GM20000 (cell line): ENCODE results near the gene APLNR.
"Not testable (repeated sequence)": the region's sequence is repeated elsewhere in the genome, so short reads cannot be mapped to it uniquely, and the experiment has no call there.

ENCODE experiments used
- DNase-seq: peaks from one replicate; pipeline ENCODE4 v3.0.0; 2012; ENCODE audit warnings: low spot score
- TF ChIP-seq, protein P1 (sequence below): IDR thresholded peaks from 2 replicates; pipeline ENCODE4 v1.5.1; 2012; ENCODE audit warnings: mild to moderate bottlenecking, control low read depth; ENCODE audit errors: extremely low read depth, missing control alignments

APLNR gene

DNA sequence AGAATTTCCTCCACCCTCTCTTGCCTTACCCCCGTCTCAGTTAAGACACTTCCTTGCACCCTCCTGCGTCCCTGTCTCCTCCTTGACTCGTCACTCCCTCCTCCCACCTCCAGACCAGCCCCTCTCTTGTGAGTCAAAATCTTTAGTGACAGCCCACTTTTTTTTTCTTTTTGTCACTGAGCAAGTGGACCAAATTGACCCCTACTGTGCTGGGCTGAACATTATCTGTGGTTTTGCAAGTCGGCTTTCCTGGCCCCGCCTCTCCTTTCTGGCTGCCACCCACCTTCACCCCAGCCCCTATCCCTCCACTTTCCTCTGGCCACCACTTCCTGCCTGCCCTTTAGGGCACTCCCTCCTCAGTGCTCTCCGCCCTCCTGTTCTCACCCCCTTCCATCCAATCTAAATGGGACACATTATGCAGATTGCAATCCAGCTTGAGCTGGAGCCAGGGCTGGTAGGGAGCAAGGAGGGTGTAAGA is at the start of gene APLNR:
TSS of gene APLNR (minus strand) at position 47 of the 478 bp plus-strand sequence. CDS start 246 bp downstream, outside the sequence.
- no peak for DNase-seq

DNA sequence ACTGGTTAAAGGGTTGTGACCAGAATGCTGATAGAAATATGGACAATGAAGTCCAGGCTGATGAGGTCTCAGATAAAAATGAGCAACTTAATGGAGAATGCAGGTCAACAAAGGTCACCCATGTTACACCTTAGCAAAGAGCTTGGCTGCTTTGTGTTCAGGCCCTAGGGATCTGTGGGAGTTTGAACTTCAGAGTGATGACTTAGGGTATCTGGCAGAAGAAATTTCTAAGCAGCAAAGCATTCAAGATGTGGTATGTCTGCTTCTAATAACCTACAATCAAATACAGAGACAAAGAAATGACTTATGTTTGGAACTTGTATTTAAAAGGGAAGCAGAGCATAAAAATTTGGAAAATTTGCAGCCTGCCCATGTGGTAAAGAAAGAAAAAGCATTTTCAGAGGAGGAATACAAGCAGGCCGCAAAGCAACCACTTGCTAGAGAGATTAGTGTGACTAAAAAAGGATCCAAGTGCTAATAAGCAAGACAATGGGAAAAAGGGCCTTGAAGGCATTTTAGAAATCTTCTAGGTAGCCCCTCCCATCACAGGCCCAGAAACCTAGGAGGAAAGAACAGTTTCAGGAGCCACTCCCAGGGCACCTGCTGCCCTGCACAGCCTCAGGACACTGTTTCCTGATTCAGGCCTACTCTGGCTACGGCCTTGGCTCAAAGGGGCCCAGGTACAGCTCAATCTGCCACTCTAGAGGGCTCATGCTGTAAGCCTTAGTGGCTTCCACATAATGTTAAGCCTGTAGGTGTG is 46.4 kb upstream of the APLNR start:
- DNase-seq = no peak
- TF ChIP-seq, protein P1, sequence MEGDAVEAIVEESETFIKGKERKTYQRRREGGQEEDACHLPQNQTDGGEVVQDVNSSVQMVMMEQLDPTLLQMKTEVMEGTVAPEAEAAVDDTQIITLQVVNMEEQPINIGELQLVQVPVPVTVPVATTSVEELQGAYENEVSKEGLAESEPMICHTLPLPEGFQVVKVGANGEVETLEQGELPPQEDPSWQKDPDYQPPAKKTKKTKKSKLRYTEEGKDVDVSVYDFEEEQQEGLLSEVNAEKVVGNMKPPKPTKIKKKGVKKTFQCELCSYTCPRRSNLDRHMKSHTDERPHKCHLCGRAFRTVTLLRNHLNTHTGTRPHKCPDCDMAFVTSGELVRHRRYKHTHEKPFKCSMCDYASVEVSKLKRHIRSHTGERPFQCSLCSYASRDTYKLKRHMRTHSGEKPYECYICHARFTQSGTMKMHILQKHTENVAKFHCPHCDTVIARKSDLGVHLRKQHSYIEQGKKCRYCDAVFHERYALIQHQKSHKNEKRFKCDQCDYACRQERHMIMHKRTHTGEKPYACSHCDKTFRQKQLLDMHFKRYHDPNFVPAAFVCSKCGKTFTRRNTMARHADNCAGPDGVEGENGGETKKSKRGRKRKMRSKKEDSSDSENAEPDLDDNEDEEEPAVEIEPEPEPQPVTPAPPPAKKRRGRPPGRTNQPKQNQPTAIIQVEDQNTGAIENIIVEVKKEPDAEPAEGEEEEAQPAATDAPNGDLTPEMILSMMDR = no peak

More for the DNA sequence above, at the start of gene APLNR:
- TF ChIP-seq, protein P1 = no peak

DNA sequence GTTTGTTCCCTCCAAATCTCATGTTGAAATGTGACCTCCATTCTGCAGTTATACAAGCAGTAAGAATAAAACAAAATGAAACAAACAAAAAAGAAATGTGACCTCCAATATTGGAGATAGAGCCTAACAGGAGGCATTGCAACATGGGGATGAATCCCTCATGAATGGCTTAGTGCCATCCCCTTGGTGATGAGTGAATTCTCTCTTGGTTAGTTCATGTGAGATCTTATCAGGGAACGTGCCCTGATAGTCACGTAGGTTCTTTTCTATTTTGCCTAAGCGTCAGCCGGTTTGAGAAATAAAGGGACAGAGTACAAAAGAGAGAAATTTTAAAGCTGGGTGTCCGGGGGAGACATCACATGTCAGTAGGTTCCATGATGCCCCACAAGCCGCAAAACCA is 44.5 kb upstream of the APLNR start:
- not testable (repeated sequence) for DNase-seq

DNA sequence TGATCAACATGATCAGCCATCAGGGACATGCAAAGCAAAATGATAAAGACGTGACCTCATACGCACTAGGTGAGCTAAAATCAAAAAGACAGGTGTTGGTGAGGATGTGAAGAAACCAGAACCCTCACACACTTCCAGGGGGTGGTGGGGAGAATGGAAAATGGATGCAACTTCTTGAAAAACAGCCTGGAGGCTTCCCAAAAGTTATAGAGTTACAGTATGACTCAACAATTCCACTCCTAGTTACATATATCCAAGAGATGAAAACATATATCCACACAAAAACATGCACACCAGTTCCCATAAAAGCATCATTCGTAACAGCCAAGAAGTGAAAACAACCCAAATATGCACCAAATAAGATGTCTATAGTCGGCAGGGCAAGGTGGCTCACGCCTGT is 42.1 kb upstream of the APLNR start:
- DNase-seq = no peak
- TF ChIP-seq, protein P1 = no peak

DNA sequence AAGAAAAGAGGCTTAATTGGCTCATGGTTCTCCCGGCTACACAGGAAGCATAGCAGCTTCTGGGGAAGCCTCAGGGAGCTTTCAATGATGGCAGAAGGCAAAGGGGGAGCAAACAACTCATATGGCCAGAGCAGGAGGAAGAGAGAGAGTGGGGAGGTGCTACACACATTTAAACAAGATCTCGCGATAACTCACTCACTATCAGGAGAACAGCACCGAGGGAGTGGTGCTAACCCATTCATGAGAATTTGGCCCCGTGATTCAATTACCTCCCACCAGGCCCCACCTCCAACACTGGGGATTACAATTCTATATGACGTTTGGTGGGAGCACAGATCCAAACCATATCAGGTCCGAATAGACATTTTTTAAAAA is 41.7 kb upstream of the APLNR start:
- no peak for DNase-seq
- TF ChIP-seq, protein P1 = no peak

DNA sequence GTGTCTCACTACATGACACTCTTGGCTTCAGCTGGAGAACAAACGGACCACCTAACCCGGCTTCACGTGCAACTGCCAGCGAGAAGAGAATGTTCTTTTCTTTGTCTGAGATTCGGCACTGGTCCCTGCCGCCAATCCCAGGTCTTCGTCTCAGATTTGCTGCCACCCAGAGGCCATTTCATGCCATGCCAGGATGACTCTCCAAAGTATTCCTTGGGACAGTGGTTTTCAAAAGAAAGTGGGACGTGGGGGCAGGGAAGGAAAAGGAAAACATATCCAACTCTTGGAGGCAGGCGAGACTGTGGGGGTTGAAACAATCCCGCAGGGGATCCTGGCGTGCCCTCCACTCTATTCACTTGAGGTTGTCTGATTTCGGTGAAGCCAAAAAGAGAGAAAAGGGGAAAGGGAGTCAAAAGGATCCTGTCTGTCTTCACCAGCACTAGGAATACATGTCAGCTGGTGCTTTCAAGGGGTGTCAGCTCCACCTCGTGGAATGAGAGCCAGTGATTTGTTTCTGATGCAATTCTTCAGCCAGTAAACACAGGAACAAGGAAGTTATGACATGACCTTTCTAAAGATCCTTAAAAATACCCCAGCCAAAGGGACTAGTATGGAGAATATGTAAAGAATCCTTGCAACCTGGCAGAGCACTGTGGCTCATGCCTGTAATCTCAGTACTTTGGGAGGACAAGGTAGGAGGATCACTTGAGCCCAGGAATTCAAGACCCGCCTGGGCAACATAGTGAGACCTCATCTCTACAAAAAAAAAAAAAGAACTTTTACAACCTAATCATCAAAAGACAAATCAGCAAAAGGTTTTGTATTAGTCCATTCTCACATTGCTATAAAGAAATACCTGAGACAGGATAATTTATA is 41.0 kb upstream of the APLNR start:
- TF ChIP-seq, protein P1 = peak; percentile 79
- DNase-seq = peak; percentile 62

DNA sequence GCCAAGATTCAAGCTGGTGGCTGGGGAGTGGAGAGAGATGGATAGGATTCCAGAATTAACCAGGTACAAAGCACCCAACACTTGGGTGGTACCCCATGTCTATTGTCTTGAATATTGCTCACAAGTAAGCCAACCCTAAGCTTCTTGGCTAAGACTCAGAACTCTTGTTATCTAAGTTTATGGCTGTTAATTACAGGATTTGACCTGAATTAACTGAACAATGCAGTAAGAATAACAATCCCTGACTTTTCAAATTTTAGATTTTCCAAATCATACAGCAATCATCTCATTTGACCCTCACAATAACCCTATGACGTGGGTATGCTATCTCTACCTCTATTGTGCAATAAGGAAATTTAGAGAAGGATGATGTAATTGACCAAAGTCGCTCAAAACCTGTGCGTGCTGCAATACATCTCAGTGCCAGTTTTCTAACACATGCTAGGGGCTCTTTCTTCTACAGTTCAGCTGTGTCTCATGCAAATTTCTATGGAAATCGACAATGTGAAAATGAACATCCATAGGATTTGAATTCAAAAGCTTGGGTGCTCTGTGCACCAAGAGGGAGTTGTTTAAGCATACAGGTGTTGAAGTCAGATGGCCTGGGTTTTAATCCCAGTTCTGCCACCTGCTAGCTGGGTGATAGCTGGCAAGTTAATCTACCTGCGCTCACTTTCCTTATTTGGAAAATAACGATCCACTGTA is 40.1 kb upstream of the APLNR start:
- TF ChIP-seq, protein P1 = no peak
- no peak for DNase-seq
